ENCODE data around the gene RPL22.
"Not testable (repeated sequence)": the region's sequence is repeated elsewhere in the genome, so short reads cannot be mapped to it uniquely, and the experiment has no call there.

The RPL22 gene

DNA sequence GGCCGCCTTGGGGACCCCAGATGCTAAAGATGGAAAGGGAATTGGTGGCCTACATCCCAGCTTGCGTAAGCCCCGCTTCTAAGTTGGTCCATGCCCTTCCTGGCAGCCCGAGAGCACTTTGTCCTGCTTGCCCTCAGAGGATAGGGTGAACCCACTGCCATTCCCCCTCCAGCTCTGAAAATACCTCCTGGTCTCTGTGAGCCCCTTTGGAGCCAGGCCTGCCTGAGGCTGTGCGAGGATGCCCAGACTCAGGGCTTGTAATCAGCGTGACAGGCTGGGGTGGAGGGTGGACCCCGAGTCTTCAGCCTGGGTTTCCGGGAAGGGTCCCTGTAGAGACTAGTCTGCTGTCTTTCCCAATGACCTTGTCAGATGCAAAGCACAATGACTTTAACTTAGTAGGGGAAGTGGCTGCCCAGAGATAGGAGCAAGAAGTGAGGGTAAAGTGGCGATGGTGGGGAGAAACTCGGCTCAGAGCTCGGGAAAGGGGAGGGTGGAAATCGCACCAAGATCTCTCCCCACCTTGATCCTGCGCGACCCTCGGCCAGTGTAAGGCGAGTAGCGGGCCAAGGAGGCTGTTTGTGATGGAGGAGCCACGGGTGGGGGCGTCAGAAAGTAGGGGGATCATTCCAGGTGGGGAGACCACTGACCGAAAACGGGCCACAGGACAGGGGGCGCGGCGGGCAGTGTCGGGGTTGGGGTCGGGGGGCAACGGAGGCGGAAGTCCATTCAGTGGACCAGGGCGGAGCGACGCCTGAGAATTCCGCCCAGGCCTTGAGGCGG lies 41.9 kb upstream of the RPL22 start:
- FAIRE-seq (no peak), DNase-seq (ENCODE audit: insufficient read length, low spot score) (no peak)

DNA sequence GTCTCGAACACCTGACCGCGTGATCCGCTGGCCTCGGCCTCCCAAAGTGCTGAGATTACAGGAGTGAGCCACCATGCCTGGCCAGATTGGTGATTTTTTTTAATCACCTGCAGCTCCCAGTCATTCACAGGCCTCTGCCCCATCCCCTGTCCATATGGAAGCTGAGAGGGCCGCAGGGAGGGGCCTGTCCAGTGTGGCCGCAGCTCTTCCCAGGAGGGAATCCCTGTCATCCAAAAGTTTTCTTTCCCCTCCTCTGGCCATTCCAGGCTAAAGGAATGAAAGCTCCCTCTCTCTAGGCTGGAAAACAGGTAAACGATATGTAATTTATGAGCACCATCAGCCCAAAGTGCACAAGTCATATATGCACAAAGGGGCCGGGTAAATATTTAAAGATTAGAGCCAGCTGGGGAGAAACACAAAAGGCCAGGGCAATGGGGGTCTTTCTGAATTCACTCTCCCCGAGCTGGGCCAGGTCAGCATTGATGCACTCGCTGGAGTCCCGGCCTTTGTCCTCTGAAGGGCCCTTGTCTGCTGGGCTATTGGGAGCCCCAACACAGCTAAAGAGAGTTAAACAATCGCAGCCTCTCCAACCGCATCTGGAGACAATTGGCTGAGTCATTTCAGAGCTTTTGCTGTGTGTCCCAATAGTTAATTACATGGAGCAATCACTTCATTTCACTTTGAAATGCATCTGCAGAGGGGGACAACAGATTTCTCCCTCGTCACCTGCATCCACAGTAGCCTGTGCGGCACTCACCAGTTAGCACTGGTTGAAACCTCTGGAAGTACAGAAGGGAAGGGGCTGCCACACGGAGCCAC lies 40.8 kb upstream of the RPL22 start:
- DNase-seq (ENCODE audit: insufficient read length, low spot score) (no peak), FAIRE-seq (no peak)
- no peak for TF ChIP-seq POLR2A (IDR thresholded peaks at IDR 0.05; ENCODE audit: low read depth, low read length)

More for the DNA sequence above, 41.9 kb upstream of the RPL22 start:
- TF ChIP-seq POLR2A (IDR thresholded peaks at IDR 0.05; ENCODE audit: low read depth, low read length), result no peak

DNA sequence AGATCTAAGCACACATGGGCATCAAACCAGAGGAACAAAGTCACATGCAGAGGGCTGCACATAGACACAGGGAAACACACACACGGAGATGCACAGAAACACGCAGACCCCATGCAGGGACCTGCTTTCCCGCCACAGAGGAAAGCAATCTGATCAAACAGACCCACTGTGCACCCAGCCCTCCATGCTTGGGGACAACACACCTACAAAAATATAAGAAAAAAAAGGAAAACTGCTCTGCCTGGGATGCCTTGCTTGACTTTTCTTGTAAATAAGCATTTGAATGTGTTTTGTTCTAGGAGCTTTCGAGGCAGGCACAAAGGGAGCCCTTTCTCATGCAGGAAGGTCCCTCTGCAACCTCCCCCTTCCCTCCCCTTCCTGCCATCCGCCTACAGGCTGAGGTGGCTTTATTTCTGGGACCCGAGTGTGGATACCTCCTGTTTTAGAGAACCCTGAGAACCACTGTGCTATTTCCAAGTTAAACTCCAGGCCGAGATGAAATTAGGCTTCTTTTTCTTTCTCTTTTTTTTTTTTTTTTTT lies 39.9 kb upstream of the RPL22 start:
- no peak for TF ChIP-seq POLR2A (IDR thresholded peaks at IDR 0.05; ENCODE audit: low read depth, low read length)
- FAIRE-seq, result no peak
- DNase-seq (ENCODE audit: insufficient read length, low spot score), result no peak

- FAIRE-seq (no peak), DNase-seq (ENCODE audit: insufficient read length, low spot score) (no peak)
- no peak for TF ChIP-seq POLR2A (IDR thresholded peaks at IDR 0.05; ENCODE audit: low read depth, low read length)
These were observed 37.7 kb upstream of the RPL22 start for GRCh38 chr1:6237093-6237492.

DNA sequence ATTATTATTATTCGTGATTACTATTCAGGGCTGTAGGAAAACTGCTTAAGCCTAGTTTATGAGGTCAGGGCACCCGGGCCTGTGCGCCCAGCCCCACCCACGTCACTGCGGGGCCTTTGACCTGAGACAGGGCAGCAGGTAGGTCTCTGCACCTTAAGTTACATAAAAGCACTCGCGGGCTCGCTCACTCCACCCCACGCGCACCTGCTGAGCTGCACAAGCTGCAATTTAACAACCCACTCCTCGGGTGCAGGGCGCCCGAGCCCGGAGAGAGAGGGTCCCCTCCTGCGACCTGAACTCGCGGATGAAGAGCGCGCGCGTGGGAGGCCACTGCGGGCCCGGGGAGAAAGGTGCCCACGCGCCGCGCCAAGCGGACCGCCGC lies 35.9 kb upstream of the RPL22 start:
- FAIRE-seq (no peak), DNase-seq (ENCODE audit: insufficient read length, low spot score) (no peak)
- no peak for TF ChIP-seq POLR2A (IDR thresholded peaks at IDR 0.05; ENCODE audit: low read depth, low read length)

GRCh38 chr1:6234502-6235295 lies 35.3 kb upstream of the RPL22 start:
- no peak for TF ChIP-seq POLR2A (IDR thresholded peaks at IDR 0.05; ENCODE audit: low read depth, low read length)
- DNase-seq (ENCODE audit: insufficient read length, low spot score), result no peak
- no peak for FAIRE-seq

DNA sequence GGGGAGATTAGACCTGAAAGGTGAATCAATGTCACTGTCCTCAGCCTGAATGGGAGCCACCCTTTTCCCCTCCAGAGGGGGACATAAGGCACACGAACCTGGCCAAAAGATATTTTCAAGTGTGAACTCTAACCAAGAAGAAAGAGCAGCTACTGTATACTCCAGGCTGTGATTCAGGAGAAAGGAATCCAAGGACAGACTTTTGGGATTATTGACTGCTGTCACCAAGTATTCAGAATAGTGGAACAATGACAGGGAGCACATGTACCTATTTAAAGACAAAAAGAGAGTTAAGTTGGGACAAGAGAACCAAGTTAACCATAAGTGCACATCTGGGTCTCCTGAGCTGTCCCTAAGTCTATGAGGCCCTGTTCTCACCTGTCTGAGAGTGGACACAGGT lies 34.0 kb upstream of the RPL22 start:
- no peak for FAIRE-seq
- DNase-seq (ENCODE audit: insufficient read length, low spot score), result no peak
- TF ChIP-seq POLR2A (IDR thresholded peaks at IDR 0.05; ENCODE audit: low read depth, low read length), result no peak

DNA sequence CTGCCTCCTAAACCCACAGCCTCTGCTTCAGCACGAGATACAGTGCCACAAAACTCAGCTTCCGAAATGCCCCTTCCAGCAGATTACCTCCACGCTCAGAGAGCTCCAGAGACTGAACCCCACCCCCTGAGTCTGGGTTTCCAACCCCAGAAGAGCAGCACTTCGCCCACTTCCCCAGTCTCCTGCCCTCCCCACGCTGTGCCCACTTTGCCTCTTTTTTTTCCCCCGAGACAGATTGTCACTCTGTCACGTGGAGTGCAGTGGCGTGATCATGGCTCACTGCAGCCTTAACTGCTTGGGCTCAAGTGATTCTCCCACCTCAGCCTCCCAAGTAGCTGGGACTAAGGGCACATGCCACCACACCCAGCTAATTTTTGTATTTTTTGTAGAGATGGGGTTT lies 26.3 kb upstream of the RPL22 start:
- FAIRE-seq (no peak), DNase-seq (ENCODE audit: insufficient read length, low spot score) (no peak)
- TF ChIP-seq POLR2A (IDR thresholded peaks at IDR 0.05; ENCODE audit: low read depth, low read length), result no peak

- FAIRE-seq (no peak), DNase-seq (ENCODE audit: insufficient read length, low spot score) (no peak)
- TF ChIP-seq POLR2A (IDR thresholded peaks at IDR 0.05; ENCODE audit: low read depth, low read length), result no peak
These were observed 25.3 kb upstream of the RPL22 start for GRCh38 chr1:6224718-6225117.

DNA sequence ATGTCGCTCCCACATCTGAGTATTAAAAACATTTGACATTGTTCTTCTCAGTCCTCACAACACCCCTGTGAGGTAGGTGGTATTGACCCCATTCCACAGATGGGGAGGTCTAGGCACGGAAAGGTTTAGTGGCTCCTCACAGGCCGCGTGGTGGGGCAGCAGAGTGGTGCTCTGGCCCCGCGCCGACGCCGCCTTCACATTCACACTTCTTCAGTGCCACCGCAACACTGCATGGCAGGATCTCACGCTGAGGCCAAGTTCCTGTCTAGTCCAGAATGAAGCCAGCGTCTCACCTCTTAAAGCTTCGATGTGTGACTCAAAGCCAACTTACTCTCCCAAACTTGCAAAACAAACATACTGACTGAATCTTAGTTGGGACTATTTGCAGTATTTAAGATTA lies 24.2 kb upstream of the RPL22 start:
- FAIRE-seq (no peak), DNase-seq (ENCODE audit: insufficient read length, low spot score) (no peak)
- TF ChIP-seq POLR2A (IDR thresholded peaks at IDR 0.05; ENCODE audit: low read depth, low read length), result no peak

GRCh38 chr1:6222636-6223035 lies 23.2 kb upstream of the RPL22 start:
- FAIRE-seq (no peak), DNase-seq (ENCODE audit: insufficient read length, low spot score) (no peak)
- no peak for TF ChIP-seq POLR2A (IDR thresholded peaks at IDR 0.05; ENCODE audit: low read depth, low read length)

- DNase-seq (ENCODE audit: insufficient read length, low spot score) (no peak), FAIRE-seq (no peak)
- TF ChIP-seq POLR2A (IDR thresholded peaks at IDR 0.05; ENCODE audit: low read depth, low read length), result no peak
These were observed 21.9 kb upstream of the RPL22 start for GRCh38 chr1:6221210-6221784.

- no peak for TF ChIP-seq POLR2A (IDR thresholded peaks at IDR 0.05; ENCODE audit: low read depth, low read length)
- FAIRE-seq (no peak), DNase-seq (ENCODE audit: insufficient read length, low spot score) (no peak)
These were observed 20.8 kb upstream of the RPL22 start for GRCh38 chr1:6220236-6220635.

DNA sequence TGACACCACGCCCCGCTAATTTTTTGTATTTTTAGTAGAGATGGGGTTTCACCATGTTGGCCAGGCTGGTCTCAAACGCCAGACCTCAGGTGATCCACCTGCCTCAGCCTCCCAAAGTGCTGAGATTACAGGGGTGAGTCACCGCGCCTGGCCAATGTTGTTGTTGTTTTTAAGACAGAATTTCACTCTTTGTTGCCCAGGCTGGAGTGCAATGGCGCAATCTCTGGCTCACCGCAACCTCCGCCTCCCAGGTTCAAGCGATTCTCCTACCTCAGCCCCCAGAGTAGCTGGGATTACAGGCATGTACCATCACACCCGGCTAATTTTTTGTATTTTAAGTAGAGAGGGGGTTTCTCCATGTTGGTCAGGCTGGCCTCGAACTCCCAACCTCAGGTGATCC lies 20.2 kb upstream of the RPL22 start:
- FAIRE-seq; DNase-seq (ENCODE audit: insufficient read length, low spot score): not testable (repeated sequence)
